Measurements from ENCODE around the gene AGBL5. TPM values are rescaled to one million over a fixed set of nuclear protein-coding genes. Genes with fewer than 3 reads are reported as not detected.

Gene AGBL5
- total RNA-seq, 1 donor from 2014 or later = 68.3 TPM

- Histone ChIP-seq H3K79me2 (ENCODE audit: low read depth) (no peaks in the 10 kb centered on the region), H3K4me1 (no peaks in the 10 kb centered on the region), H3K9me3 (ENCODE audit: low read depth) (no peaks in the 10 kb centered on the region), H4K20me1 (ENCODE audit: low read depth) (peaks cover 57% of the 10 kb centered on the region), H3K27me3 (no peaks in the 10 kb centered on the region), H3K9ac (no peak overlapping the region), H3F3A (ENCODE audit: low read depth) (no peaks in the 10 kb centered on the region), H3K4me3 (no peak overlapping the region), H3K4me2 (no peak overlapping the region), H3K27ac (no peak overlapping the region), H3K36me3 (no peaks in the 10 kb centered on the region), H2AFZ (replicated peaks) (no peak overlapping the region)
- Mint-ChIP-seq H3K4me3 (no peak overlapping the region), H3K27ac (no peak overlapping the region), H3K4me1 (peaks cover 22% of the 10 kb centered on the region), H3K36me3 (peaks cover 15% of the 10 kb centered on the region), H3K27me3 (ENCODE audit: insufficient read depth, low read depth) (peaks cover 4% of the 10 kb centered on the region), H3K9me3 (no peaks in the 10 kb centered on the region)
- peak; percentile 79 for DNase-seq (ENCODE audit: low spot score)
- TF ChIP-seq EZH2phosphoT487 (IDR thresholded peaks at IDR 0.05) = no peak
- TF ChIP-seq CTCF (IDR thresholded peaks at IDR 0.05) = peak; percentile 56
- no peak for TF ChIP-seq EZH2 (IDR thresholded peaks at IDR 0.05)
Measured at GRCh38 chr2:27024188-27024587, 27.3 kb upstream of the AGBL5 start.

- H2AFZ ChIP-seq (replicated peaks) = no peak overlapping the region
- no peaks in the 10 kb centered on the region for H3K36me3 ChIP-seq
- no peaks in the 10 kb centered on the region for H3K27me3 ChIP-seq
- no peak overlapping the region for H3K4me3 Mint-ChIP-seq
- H3K27ac ChIP-seq = peak overlapping the region; percentile 1
- peaks cover 58% of the 10 kb centered on the region for H4K20me1 ChIP-seq (ENCODE audit: low read depth)
- no peaks in the 10 kb centered on the region for H3K4me1 ChIP-seq
- H3K4me1 Mint-ChIP-seq = peaks cover 21% of the 10 kb centered on the region
- H3K9ac ChIP-seq = no peak overlapping the region
- TF ChIP-seq CTCF (IDR thresholded peaks at IDR 0.05) (peak; percentile 21), EZH2 (IDR thresholded peaks at IDR 0.05) (no peak)
- no peaks in the 10 kb centered on the region for H3K9me3 ChIP-seq (ENCODE audit: low read depth)
- no peak overlapping the region for H3K4me2 ChIP-seq
- H3K27ac Mint-ChIP-seq = no peak overlapping the region
- H3K27me3 Mint-ChIP-seq (ENCODE audit: insufficient read depth, low read depth) = peaks cover 2% of the 10 kb centered on the region
- H3K79me2 ChIP-seq (ENCODE audit: low read depth) = no peaks in the 10 kb centered on the region
- DNase-seq (ENCODE audit: low spot score) = peak; percentile 40
- no peak overlapping the region for H3K4me3 ChIP-seq
- H3K9me3 Mint-ChIP-seq = no peaks in the 10 kb centered on the region
- H3F3A ChIP-seq (ENCODE audit: low read depth) = no peaks in the 10 kb centered on the region
- H3K36me3 Mint-ChIP-seq = peaks cover 21% of the 10 kb centered on the region
Measured at GRCh38 chr2:27024812-27025211, 26.7 kb upstream of the AGBL5 start.

- no peak for DNase-seq (ENCODE audit: low spot score)
- Histone ChIP-seq H3K36me3 (no peaks in the 10 kb centered on the region), H3K9me3 (ENCODE audit: low read depth) (no peaks in the 10 kb centered on the region), H3K4me3 (no peak overlapping the region), H3K27me3 (no peaks in the 10 kb centered on the region), H3K79me2 (ENCODE audit: low read depth) (no peaks in the 10 kb centered on the region), H3K4me2 (no peak overlapping the region), H3K9ac (no peak overlapping the region), H2AFZ (replicated peaks) (no peak overlapping the region), H3F3A (ENCODE audit: low read depth) (no peaks in the 10 kb centered on the region), H3K4me1 (no peaks in the 10 kb centered on the region), H4K20me1 (ENCODE audit: low read depth) (peaks cover 55% of the 10 kb centered on the region), H3K27ac (peak overlapping the region; percentile 1)
- no peaks in the 10 kb centered on the region for H3K9me3 Mint-ChIP-seq
- no peak overlapping the region for H3K4me3 Mint-ChIP-seq
- H3K4me1 Mint-ChIP-seq = peaks cover 16% of the 10 kb centered on the region
- H3K36me3 Mint-ChIP-seq = peaks cover 22% of the 10 kb centered on the region
- H3K27me3 Mint-ChIP-seq (ENCODE audit: insufficient read depth, low read depth) = no peaks in the 10 kb centered on the region
- H3K27ac Mint-ChIP-seq = no peak overlapping the region
- TF ChIP-seq CTCF (IDR thresholded peaks at IDR 0.05) = no peak
- no peak for TF ChIP-seq EZH2 (IDR thresholded peaks at IDR 0.05)
Measured at GRCh38 chr2:27025281-27025800, 26.1 kb upstream of the AGBL5 start.

Measured in neural progenitor cell (in vitro differentiated cells).